GM19455 (cell line): ENCODE results near the gene LRRC37A3.
"Not testable (repeated sequence)": the region's sequence is repeated elsewhere in the genome, so short reads cannot be mapped to it uniquely, and the experiment has no call there.

Source experiments
- ATAC-seq: cut with Tn5 transposase; IDR thresholded peaks from one replicate; pipeline ENCODE4 v1.9.1; 2021; ENCODE audit not compliant: unreplicated experiment

LRRC37A3 gene

DNA sequence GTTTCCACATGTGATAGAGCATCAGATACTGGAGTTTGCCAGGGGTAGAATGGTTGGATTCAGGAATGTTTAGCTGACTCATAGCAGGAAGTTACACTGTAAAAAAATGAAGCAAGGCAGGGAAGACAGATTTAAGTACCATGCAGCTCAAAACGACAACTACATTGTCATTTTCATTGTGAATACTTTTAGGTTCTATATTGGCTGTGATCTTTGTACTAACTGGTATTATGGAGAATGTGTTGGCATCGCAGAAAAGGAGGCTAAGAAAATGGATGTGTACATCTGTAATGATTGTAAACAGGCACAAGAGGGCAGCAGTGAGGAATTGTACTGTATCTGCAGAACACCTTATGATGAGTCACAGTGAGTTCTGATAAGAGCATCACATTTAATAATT lies 8.2 kb upstream of the LRRC37A3 start:
- not testable (repeated sequence) for ATAC-seq

DNA sequence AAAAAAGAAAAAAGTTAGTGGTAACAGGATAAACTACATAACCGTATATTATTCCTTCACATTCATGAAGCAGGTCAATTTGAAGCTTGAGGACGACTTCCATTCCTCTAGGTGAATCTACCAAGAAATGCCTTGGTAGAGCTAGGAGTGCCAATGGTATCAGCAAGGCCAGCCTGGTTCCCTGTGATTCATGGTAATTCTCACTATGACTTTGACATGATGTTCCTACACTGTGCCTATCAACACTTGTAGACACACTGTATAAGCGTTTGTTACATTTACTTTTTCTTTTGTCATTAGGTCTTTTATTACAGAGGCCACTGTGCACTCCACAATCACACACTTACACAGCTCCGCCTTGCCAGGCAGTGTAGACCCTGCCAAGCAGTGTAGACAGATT lies 7.2 kb upstream of the LRRC37A3 start:
- ATAC-seq, result not testable (repeated sequence)

DNA sequence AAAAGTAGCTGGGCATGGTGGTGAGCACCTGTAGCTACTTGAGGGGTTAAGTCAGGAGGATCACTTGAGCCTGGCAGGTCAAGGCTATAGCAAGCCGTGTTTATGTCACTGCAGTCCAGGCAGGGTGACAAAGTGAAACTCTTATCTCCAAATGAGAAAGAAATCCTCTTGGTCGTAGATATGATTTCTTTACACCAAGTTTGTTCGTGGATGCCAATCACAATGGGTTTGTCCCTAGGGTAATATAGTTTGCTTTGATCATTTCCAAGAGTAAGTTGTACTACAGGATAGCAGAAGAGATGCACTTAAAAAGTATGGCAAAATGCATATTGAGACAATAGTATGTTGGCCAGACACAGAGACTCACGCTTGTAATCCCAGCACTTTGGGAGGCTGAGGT lies 6.0 kb upstream of the LRRC37A3 start:
- not testable (repeated sequence) for ATAC-seq

DNA sequence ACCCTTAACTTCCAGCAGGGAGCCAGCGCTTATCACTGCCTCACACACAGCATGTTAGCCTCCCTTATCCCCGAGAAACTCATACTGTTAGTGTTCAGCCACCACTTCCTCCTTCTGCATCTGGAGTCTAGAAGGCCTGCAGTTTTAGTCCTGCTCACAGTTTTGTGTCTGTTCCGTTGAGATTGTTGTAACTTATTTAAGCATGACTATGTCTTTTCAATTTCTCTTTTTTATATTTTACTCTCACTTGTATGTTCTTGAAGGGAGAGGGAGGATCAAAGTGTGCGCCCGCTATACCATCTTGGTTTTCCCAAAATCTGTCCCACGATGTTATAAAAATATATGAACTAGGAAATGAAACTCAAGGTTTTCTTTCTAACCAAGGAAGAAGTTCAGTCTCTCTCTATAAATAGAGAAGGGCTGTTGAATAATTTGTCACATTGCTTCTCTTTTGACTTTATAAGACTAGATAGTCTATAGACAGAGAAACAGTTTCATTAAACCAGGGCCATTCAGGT lies 3.8 kb upstream of the LRRC37A3 start:
- not testable (repeated sequence) for ATAC-seq

DNA sequence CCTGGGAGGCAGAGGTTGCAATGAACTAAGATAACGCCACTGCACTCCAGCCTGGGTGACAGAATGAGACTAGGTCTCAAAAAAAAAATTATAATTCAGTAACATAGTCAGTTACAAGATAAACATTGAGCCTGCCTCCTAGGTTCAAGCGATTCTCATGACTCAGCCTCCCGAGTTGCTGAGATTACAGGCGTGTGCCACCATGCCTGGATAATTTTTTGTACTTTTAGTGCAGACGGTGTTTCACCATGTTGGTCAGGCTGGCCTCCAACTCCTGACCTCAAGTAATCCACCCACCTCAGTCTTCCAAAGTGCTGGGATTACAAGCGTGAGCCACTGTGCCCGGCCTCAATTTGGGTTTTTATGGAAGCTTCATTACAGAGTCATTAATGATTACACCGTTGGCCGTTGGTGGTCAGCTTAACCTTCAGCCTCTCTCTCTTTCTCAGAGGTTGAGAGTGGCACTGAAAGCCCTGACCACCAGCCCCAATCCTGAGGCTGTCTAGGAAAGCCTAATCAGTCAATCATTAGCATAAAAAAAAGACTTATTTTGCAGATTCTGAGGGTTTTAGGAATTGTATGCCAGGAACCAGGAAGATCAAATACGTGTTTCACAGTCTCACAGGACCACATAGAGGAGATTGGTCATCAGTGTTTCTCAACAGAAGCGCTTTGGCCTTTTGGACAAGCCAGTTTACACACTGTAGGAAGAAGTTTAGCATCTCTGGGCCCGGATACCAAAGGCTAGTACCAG lies 1.3 kb upstream of the LRRC37A3 start:
- no peak for ATAC-seq

DNA sequence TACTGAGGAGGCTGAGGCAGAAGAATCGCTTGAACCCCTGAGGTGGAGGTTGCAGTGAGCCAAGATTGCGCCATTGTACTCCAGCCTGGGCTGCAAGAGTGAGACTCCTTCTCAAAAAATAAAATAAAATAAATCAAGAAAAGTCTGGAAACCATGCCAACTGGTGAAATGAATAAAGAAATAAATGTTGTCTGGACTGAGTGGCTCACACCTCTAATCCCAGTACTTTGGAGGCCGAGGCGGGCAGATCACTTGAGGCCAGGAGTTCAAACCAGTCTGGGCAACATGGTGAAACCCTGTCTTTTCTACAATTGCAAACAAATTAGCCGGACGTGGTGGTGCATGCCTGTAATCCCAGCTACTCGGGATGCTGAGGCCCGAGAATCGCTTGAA lies 744 bp upstream of the LRRC37A3 start:
- ATAC-seq, result peak; percentile 0

DNA sequence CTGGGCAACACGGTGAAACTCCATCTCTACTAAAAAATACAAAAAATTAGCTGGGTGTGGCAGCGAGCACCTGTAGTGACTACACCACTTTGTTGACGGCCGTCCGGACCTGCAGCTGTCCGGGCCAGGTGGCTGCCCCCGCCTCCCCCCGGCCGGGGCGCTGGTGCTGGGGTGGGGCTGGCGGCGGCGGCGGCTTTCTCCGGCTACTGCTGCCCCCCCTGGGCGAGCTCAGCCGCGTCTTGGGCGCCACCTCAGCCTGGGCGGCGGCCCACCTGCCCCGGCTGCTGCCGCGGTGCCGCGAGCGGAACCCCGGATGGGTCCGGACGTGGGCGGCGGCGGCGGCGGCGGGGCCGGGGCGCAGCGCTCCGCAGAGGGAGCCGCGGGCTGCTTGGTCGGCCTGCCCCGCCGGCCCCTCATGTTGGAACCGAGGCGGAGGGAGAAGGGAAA lies 413 bp downstream of the LRRC37A3 start:
- peak; percentile 47 for ATAC-seq

DNA sequence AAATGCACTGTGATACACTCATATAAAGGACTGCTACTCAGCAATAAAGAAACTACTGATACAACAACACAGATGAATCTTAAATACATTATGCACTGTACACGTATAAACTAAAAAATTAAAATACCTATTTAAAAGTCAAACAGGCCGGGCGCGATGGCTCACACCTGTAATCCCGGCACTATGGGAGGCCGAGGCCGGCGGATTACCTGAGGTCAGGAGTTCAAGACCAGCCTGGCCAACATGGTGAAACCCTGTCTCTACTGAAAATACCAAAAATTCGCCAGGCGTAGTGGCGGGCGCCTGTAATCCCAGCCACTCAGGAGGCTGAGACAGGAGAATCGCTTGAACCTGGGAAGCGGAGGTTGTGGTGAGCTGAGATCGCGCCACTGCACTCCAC lies 1.7 kb downstream of the LRRC37A3 start:
- not testable (repeated sequence) for ATAC-seq

DNA sequence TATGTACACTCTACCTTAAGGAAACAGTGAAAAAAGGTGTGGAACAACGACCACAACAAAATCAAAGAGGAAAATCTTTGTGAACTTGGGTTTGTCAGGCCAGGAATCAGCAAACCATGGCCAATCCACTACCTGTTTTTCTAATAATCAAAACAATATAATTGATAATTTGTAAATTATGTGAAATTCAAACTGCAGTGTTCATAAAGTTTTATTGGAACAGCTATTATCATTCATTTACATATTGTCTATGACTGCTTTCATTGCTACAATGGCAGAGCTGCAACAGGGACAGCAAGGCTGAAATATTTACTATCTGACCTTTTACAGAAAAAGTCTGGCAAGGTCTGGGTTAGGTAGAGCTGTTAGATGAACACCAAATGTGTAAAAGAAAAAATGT lies 4.0 kb downstream of the LRRC37A3 start:
- not testable (repeated sequence) for ATAC-seq

DNA sequence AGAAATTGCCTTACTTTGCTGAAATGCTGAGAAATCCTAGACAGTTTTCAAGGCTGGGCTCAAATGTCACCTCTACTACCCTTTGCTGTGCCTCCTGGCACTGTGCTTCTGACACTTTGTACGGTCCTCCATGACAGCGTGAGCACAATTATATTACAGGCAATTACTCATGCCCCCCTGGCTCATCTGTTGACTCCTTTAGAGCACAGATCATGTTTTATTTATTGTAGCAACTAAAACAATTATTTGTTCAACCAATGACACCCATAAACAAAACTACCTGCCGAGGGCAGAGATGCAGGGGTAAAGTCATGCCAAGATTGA lies 9.1 kb downstream of the LRRC37A3 start:
- not testable (repeated sequence) for ATAC-seq

DNA sequence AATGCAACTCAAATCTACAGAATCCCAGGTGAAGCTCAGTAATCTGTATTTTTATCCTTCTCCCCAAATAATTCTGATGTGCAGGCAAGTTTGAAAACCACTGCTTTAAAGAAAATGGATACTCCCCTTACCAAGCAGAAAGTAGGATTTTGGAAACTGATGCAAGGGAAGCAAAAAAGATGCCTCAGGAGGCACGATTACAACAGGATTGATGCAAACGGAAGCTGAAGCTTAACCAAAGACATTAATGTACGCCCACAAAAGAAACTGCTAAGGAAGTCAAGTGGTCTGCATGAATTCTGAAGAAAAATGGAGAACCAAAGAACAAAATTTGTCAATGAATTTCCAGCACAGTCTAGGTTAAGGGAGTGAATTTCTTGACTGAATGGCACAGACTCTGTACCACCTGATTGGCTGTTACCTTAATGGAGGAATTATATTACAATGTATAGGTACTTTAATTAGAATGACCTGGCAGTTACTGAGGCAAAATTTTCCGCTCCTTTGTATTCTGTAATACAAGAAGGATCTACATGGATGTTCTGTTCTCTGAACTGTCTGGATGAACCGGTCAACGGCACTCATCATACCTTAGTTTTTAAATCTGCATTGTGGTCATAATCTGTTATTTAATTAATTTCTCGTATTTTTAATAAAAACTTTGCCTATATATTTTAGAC lies 9.6 kb downstream of the LRRC37A3 start:
- ATAC-seq, result not testable (repeated sequence)

DNA sequence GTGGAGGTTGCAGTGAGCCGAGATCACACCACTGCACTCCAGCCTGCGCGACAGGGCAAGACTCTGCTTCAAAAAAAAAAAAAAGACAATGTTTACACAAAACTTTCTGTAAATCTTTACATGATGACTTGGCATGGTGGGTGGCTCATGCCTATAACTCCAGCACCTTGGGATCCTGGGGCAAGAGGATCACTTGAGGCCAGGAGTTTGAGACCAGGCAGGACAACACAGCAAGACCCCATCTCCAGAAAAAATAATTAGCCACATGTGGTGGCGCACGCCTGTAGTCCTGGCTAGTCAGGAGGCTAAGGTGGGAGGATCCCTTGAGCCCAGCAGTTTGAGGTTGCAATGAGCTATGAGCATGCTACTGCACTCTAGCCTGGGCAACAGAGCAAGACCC lies 15.2 kb downstream of the LRRC37A3 start:
- ATAC-seq, result not testable (repeated sequence)

DNA sequence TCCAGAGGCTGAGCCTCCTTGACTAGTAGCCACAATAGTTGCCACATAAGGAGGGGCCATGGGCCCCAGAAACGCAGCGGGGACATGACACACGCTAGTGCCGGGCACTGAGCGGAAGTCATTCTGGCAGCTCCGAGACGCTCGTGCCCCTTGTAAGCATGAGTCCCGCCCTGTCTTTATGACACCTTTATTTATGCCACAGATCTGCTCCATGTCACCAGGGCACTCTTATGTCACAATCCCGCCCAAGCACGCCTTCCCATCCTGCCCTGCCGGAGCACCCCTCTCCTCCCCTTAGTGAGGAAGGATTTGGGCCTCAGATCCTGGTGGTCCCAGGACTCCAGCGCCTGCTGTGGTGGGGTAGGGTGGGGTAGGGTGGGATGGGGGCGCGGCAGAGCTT lies 22.1 kb downstream of the LRRC37A3 start:
- not testable (repeated sequence) for ATAC-seq

DNA sequence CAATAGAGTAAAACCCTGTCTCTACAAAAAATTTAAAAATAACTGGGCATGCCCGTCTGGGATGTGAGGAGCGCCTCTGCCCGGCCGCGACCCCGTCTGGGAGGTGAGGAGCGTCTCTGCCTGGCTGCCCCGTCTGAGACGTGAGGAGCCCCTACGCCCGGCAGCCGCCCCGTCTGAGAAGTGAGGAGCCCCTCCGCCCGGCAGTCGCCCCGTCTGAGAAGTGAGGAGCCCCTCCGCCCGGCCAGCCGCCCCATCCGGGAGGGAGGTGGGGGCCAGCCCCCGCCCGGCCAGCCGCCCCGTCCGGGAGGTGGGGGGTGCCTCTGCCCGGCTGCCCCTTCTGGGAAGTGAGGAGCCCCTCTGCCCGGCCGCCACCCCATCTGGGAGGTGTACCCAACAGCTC lies 45.1 kb downstream of the LRRC37A3 start:
- not testable (repeated sequence) for ATAC-seq

DNA sequence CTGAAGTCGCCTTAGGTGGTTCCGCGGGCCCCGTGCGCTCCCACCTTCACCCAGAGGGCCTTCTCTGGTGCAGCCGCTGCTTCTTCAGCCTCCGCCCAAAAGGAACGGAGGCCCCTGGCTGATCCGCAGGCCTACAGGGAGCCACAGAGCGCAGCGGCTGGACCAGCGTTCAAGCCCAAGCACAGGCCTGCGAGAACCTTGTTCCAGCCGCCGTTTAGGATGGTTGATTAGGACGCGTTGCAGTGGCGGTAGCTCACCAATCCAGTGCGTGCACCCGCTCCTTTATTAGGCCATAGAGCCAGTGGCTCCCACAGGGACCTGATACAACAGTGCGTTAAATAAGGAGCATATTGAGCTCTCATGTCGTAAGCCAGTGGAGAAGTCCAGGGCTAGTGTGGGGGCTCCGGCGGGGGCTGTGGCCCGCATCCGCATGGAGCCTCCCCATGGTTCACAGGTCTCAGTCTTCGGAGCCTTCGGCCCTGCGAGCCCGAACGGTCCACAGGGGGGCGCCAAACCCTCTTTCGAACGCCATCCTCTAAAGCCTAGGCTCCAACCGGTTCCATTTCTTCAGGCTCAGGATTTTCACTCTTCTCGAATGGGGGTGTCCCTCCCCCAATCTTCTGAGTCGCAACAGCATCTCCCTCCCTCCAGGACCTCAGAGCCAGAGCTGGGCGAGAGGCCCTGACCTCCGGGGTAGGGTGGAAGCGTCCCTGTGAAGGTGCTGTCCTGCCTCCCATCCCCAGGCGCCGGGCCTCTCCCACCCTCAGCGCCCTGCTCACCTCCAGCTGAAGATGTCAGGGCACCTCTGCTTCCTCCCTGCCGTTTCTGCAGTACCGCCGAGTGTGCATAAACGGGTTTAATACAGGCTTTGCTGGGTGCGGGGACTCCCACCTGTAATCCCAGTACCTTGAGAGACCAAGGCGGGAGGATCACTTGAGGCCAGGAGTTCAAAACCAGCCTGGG lies 71.5 kb downstream of the LRRC37A3 start:
- ATAC-seq, result peak; percentile 63

DNA sequence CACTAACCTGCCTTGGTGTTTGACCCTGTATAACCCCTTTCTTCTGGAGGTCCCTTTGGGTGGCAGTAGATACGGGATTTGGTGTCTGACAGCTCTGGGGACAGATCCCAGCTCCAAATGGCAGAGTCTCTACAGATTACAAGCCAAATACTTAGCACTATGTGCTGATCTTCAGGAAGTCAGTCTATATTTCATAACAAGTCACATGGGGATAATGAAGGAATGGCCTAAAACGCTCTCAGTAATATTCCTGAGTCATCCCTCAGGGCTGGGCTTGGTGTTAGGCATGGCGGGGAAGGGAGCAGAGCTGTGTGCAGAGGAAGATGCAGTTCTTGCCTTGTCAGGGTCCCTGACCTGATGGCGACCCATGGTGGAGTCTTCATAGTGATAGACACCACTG lies 72.4 kb downstream of the LRRC37A3 start:
- not testable (repeated sequence) for ATAC-seq

DNA sequence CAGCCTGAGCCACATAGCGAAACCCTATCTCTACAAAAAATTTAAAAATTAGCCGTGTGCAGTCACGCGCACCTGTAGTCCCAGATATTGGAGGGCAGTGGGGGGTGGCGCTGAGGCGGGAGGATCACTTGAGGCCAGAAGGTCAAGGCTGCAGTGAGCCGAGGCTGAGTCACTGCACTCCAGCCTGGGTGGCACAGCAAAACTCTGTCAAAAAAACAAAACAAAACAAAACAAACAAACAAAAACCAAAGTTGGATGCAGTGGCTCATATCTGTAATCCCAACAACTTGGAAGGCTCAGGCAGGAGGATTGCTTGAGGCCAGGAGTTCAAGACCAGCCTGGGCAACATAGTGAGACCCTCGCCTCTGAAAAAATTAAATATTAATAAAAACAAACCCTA lies 75.4 kb downstream of the LRRC37A3 start:
- ATAC-seq, result not testable (repeated sequence)

DNA sequence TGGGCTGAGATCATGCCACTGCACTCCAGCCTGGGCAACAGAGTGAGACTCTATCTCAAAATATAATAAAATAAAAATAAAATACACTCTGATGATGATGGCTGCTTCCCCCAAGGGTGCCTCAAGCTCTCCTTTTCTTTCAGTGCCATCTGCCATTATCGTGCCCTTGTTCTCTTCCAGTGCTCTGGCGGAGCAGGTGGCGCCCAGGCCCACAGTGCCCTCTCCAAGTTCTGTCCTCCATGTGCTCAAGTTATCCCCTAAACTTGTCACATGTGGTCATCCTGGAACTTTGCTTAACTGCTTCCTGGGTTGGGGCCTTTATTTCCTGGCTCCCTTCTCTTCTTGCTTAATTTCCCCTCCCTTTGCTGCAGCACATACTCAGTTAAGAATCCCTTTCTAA lies 76.4 kb downstream of the LRRC37A3 start:
- ATAC-seq, result not testable (repeated sequence)

DNA sequence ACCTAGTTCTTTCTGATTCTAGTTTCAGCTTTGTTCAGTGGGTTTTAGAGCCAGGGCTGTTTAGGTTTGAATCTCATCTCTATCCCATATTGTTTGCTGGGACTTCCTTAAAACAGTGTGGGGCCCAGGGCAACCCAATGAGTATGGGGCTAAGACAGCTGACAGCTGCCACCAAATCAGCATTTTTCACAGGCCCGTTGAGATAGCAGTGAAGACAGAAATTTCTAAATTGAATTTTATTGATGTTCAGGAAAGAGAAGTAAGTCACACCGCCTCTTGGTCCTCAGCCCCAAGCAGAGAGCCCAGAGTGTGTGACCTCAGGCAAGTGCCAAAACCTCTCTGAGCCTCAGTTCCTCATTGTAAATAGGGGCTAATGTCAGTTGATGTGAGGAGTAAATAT lies 78.3 kb downstream of the LRRC37A3 start:
- ATAC-seq, result not testable (repeated sequence)

DNA sequence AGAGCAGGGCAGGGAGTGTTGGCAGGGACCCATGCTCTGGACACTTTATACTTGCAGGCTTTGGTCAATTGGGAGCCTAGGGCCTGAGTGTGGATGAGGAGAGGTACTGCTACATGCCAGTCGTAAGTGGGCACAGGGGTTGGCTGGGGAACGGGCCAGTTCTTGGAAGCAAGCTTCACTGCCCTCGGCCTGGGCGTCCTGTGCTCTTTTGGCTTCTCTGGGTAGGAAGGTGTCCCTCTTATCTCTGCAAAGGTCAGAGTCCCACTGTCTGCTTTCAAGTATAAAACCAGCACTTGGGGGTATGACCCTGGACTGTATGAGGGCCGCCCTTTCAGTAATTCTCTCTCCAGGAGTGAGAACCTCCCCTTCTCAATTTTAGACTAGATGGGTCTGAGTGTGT lies 80.8 kb downstream of the LRRC37A3 start:
- not testable (repeated sequence) for ATAC-seq
